ENCODE data around the gene C2orf69. TPM values are rescaled to one million over a fixed set of nuclear protein-coding genes. Genes with fewer than 3 reads are reported as not detected.
A peak's percentile ranks its signal among the peaks of the same experiment; 100 is the strongest.

C2orf69 gene
- total RNA-seq, 2 donors from 2014 or later = 13.8 to 14.8 TPM

- intact Hi-C loops (cut with DNase I, micrococcal nuclease) = no loop called here
- ATAC-seq (peak; percentile 91), DNase-seq (peak; percentile 84 to 86)
Measured at GRCh38 chr2:199955339-199956061, 44.4 kb downstream of the C2orf69 start, which contains the start of the genes MAIP1 and TYW5. MAIP1 (plus strand) TSS chr2:199955582; CDS start chr2:199955799, 217 bp downstream. TYW5 (minus strand) TSS chr2:199955491; CDS start chr2:199955470, 21 bp downstream.

- no peak for DNase-seq
- intact Hi-C loops (cut with DNase I, micrococcal nuclease) = no loop called here
- peak; percentile 0 for ATAC-seq
Measured at GRCh38 chr2:199956062-199956380, 44.9 kb downstream of the C2orf69 start.

DNA sequence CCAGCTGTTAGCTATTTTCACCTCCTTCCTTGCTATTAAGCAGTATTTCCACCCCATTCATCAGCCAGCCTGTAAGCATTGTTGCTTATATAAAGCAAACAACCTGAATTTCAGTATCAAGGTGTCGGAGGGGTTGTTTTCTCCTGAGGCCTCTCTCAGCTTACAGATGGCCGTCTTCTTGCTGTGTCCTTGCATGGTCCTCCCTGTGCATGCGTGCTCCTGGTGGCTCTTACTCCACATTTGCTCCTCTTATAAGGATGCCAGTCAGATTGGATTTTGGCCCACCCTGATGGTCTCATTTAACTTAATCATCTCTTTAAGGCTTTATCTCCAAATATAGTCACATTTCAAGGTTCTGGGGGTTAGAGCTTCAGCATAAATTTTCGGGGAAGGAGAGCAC lies 46.9 kb downstream of the C2orf69 start:
- ATAC-seq = no peak
- no peak for DNase-seq
- intact Hi-C loops (cut with DNase I, micrococcal nuclease) = no loop called here

DNA sequence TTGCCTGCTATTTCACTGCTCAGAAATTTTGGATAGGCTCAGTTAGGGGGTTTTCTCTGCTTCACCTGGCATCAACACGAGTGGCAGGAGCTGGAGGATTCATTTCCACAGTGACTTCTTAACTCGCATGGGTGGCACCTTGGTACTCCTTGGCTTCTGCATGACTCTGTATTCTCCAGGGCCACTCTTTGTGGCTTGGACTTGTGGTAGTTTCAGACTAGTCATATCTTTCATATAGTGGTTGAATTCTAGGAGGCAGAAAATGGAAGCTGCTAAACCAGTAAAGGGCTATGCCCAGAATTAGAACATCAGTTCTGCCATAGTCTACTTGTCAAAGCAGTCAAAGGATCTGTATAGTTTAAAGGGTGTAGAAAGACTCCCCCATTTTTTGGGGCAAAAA lies 51.1 kb downstream of the C2orf69 start:
- intact Hi-C loops (cut with DNase I, micrococcal nuclease) = no loop called here
- no peak for ATAC-seq
- no peak for DNase-seq

DNA sequence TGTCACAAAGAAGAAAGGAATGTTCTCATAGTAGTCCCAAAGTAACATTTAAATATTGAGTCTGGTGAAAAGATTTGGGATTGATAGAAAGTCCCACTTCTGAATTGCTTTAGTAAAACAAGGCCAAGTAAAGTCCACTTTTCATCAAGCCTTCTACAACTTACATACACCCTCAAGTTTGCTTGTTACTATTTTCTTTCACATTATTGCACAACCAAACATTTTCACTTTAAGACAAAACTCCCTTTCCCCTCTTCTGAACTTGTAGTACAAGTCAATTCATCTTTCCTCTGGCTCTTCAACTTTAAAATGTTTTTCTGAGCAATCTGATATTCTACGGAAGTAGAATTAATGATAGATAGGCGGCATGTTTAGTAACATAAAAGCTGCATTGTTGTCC lies 55.3 kb downstream of the C2orf69 start:
- intact Hi-C loops (cut with DNase I, micrococcal nuclease) = no loop called here
- no peak for ATAC-seq
- no peak for DNase-seq

DNA sequence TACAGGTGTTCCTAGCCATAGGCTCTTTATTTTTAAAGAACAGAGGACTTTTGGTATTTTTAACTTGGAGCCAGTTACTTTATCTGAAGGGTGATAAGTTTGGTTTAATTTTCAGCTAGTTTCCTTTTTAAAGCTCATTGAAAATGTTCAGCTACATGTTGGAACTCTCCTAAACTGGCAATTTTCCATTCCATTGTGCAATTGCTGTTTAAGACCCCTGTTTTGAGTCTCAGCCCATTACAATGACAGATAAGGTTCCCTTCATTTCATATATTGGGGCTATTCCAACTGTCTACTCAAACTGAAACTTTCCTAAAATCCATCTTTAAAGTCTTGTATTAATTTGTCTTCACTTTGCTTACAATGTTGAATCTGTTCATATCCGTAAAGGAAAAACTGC lies 55.9 kb downstream of the C2orf69 start:
- no peak for ATAC-seq
- intact Hi-C loops (cut with DNase I, micrococcal nuclease) = no loop called here
- DNase-seq = no peak

DNA sequence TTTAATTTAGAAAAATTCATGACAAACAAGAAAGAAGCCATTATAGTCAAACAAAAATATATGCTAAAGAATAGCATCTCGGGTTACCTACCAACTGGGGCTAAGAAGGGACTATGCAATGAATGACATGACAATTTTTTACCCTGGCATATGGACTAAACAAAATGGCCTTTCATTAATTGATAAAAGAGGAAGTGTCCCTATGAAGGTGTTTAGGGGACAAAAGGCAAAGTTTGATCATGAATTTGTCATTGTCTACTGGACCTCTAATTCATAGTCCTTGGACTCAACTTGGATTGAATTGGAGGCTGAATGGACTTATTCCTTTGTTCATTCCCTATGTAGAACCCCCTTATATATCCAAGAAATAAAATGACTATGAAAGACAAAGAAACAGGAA lies 57.0 kb downstream of the C2orf69 start:
- no peak for DNase-seq
- ATAC-seq = no peak
- intact Hi-C loops (cut with DNase I, micrococcal nuclease) = no loop called here

- intact Hi-C loops (cut with DNase I, micrococcal nuclease) = no loop called here
- peak; percentile 76 for ATAC-seq
- no peak for DNase-seq
Measured at GRCh38 chr2:199972088-199972626, 61.1 kb downstream of the C2orf69 start.

GRCh38 chr2:199973703-199974102 lies 62.6 kb downstream of the C2orf69 start:
- intact Hi-C loops (cut with DNase I, micrococcal nuclease) = no loop called here
- ATAC-seq = peak; percentile 53
- DNase-seq = no peak

- no peak for DNase-seq
- ATAC-seq = no peak
- intact Hi-C loops (cut with DNase I, micrococcal nuclease) = no loop called here
Measured at GRCh38 chr2:199975273-199975895, 64.3 kb downstream of the C2orf69 start.

Other genes with a start within 250 kb of the C2orf69 start
- 1 to 10 TPM; 1.4 to 2.0 TPM for gene FTCDNL1, start 60.1 kb upstream of the C2orf69 start, total RNA-seq
- 1 to 10 TPM; 6.0 to 7.5 TPM for gene TYW5, start 44.2 kb downstream of the C2orf69 start, total RNA-seq
- 10 to 100 TPM; 25.4 to 27.2 TPM for gene MAIP1, start 44.3 kb downstream of the C2orf69 start, total RNA-seq